SK-N-SH treated with all-trans-retinoic acid at 6 μM for 48 hours (cell line): ENCODE measurements around the gene TMEM164.

Source experiments
- ARNTL ChIP-seq: fragments of 450-650 bp; formaldehyde crosslinking; IDR thresholded peaks from 2 replicates; pipeline ENCODE4 v1.5.0; 2020; ENCODE audit warnings: low read depth, mild to moderate bottlenecking, moderate library complexity, borderline replicate concordance
- CSDC2 ChIP-seq: fragments of 250-450 bp; sonication (Bioruptor Pico); IDR thresholded peaks from 2 replicates; pipeline ENCODE4 v1.5.0; 2020; ENCODE audit warnings: mild to moderate bottlenecking, moderate library complexity
- PATZ1 ChIP-seq: fragments of 250-450 bp; sonication (Bioruptor Pico); IDR thresholded peaks from 2 replicates; pipeline ENCODE4 v1.8.0; 2020; ENCODE audit warnings: mild to moderate bottlenecking, moderate library complexity, borderline replicate concordance
- SNAI2 ChIP-seq: fragments of 250-450 bp; sonication (Bioruptor Pico); IDR thresholded peaks from 2 replicates; pipeline ENCODE4 v1.5.0; 2020; ENCODE audit warnings: mild to moderate bottlenecking, moderate library complexity
- TCF4 ChIP-seq: fragments of 250-450 bp; sonication (Bioruptor Pico); IDR thresholded peaks from 2 replicates; pipeline ENCODE4 v1.8.0; 2021; ENCODE audit warnings: mild to moderate bottlenecking, moderate library complexity, borderline replicate concordance
- TSHZ2 ChIP-seq: fragments of 250-450 bp; sonication (Bioruptor Pico); IDR thresholded peaks from 2 replicates; pipeline ENCODE4 v1.5.0; 2020; ENCODE audit warnings: mild to moderate bottlenecking, moderate library complexity
- ZNF8 ChIP-seq: fragments of 450-650 bp; formaldehyde crosslinking; IDR thresholded peaks from 2 replicates; pipeline ENCODE4 v1.5.0; 2020; ENCODE audit warnings: mild to moderate bottlenecking, moderate library complexity

DNA sequence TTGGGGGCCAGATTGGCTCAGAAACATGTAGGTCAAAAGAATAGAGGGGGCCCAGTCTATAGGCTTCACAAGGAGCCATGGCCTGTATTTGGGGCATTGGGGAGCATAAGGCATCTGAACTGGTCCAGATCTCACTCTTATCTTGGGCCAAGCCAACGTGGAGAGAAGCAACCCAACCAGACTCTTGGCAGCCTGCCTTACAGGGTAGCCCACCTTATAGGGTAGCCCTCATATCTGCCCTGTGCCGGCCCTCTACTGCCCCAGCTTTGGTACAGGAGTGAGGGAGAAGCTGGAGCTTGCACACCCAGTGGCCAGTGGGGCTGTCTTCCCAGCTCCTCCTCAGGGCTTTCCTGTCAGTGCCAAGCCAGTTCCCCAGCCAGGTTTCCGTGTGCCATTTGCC lies 172.8 kb downstream of the TMEM164 start:
- TF ChIP-seq ARNTL (CRISPR knock-in tag) (no peak), ZNF8 (CRISPR knock-in tag) (no peak), TSHZ2 (no peak), TCF4 (no peak), PATZ1 (CRISPR knock-in tag) (no peak), SNAI2 (CRISPR knock-in tag) (no peak), CSDC2 (CRISPR knock-in tag) (no peak)
